ENCODE results near the gene LYSMD1.

Gene LYSMD1

GRCh38 chr1:151133018-151133806 is 32.5 kb downstream of the LYSMD1 start:
- Histone ChIP-seq H3K9me3 (replicated peaks in 1 of 2; ENCODE audit: control insufficient read depth in 2 of 2, insufficient read depth in 1 of 2, low read depth in 1 of 2, low read length in 2 of 2) (no peaks in the 10 kb centered on the region), H2BK5ac (ENCODE audit: low read length) (no peak overlapping the region), H2BK12ac (ENCODE audit: low read length) (peak overlapping the region; percentile 46), H3K36me3 (replicated peaks in 1 of 2; ENCODE audit: control insufficient read depth in 2 of 2, insufficient read depth in 2 of 2, low read length in 2 of 2) (peaks cover 35 to 60% of the 10 kb centered on the region in 2 donors), H3K27ac (replicated peaks; ENCODE audit: low read length) (no peak overlapping the region), H3K27me3 (ENCODE audit: control insufficient read depth in 3 of 3, insufficient read depth in 3 of 3, low read depth in 1 of 3, low read length in 3 of 3) (peaks cover 0 to 27% (median 5%) of the 10 kb centered on the region in 3 experiments), H3K4ac (ENCODE audit: low read length) (no peak overlapping the region), H3K23ac (ENCODE audit: low read depth, low read length, poor library complexity) (peak overlapping the region; percentile 53), H2BK15ac (ENCODE audit: low read length) (peak overlapping the region; percentile 8), H2AFZ (ENCODE audit: low read length) (no peak overlapping the region), H3K79me1 (ENCODE audit: low read depth, low read length) (peaks cover 1% of the 10 kb centered on the region), H2AK5ac (ENCODE audit: low read depth, low read length) (peak overlapping the region; percentile 82), H3K4me1 (ENCODE audit: control insufficient read depth in 2 of 2, insufficient read depth in 1 of 2, low read depth in 1 of 2, low read length in 2 of 2) (peaks cover 0 to 8% of the 10 kb centered on the region in 2 donors), H3K9ac (ENCODE audit: low read depth, low read length, poor library complexity) (peak overlapping the region; percentile 54), H3K14ac (ENCODE audit: low read length) (peak overlapping the region; percentile 42), H3K18ac (ENCODE audit: low read length) (peak overlapping the region; percentile 89), H3K4me3 (ENCODE audit: low read length in 2 of 2) (peak overlapping the region in 1 of 2 donors; percentile 59), H4K8ac (ENCODE audit: low read depth, low read length) (peak overlapping the region; percentile 26), H4K91ac (ENCODE audit: low read depth, low read length, poor library complexity) (no peak overlapping the region), H2BK120ac (ENCODE audit: low read depth, low read length) (no peak overlapping the region), H3K4me2 (ENCODE audit: insufficient read depth, low read length, poor library complexity, severe bottlenecking) (peak overlapping the region; percentile 86)
- DNase-seq (ENCODE audit: low spot score): no peak
- WGBS, 2 donors (ENCODE audit: extremely low coverage in 2 of 2, insufficient read length in 2 of 2, insufficient replicate concordance in 1 of 2): no CpG with 5 or more reads among the region's 65 CpGs

DNA sequence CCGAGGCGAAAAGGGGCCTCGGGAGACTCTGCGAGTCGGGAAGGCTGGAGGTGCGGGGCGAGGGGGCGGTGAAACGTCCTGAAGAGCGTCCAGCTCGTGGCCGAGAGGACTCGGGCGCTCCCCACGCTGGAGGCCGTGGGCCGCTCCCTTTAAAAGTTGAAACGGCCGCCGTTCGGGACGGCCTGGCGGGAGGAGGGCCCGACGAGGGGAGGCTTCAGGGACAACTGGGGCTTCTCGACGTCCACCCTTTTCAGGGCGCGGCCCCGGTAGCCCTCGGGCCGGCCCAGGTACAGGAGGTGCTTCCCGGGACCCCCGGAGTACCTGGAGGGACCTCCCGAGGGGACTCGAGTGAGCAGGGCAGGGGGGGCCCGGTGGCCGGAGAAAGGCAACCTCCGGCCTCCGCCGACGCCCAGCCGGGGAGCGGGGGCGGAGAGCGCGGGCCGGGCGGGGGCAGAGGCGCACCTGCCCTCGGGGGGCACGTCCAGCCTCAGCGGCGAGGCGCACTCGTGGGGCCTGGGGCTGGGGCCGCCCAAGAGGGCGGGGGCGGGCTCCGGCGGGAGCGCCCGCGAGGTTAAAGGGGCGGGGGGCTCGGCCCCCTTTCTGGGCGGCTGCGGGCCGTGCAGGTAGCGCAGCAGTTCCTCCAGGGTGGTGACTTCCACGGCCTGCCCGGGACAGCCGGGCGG is 33.2 kb downstream of the LYSMD1 start:
- no peak for DNase-seq (ENCODE audit: low spot score)
- H3K79me1 ChIP-seq (ENCODE audit: low read depth, low read length): no peaks in the 10 kb centered on the region

DNA sequence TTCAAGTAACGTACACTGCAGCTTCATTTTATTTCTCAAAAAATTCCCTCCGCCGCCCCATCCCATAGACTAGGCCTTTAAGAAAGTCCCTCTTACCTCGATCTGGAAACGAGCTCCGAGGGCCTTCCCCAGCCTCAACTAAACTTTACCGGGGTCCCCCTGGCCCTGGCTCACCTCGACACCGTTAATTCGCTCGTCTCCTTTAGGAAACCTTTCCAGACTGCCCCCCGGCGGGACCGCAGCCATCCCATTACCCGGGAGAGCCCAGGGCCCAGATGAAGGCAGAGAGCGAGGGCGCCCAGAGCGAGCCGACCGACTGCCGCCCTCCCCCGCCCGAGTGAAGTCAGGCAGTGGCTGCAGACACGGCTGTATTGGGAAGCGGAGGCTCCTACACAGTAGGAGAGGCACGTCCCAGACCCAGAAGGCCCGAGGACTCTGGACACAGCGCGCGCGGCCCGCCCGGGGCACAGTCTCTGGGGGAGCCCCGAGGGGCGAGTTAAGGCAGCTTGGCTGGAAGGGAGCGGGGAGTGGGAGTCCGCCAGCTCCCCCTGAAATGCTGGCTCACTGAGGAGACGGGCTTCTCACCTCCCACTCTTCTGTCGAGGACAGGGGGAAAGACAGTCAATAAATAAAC is 33.9 kb downstream of the LYSMD1 start:
- H3K18ac ChIP-seq (ENCODE audit: low read length): peak overlapping the region; percentile 92

More for the DNA sequence above, 33.2 kb downstream of the LYSMD1 start:
- H3K36me3 ChIP-seq (replicated peaks in 1 of 2; ENCODE audit: control insufficient read depth in 2 of 2, insufficient read depth in 2 of 2, low read length in 2 of 2): peaks cover 29 to 52% of the 10 kb centered on the region in 2 donors
- no peak overlapping the region for H2BK120ac ChIP-seq (ENCODE audit: low read depth, low read length)
- peak overlapping the region; percentile 82 for H2AK5ac ChIP-seq (ENCODE audit: low read depth, low read length)
- H3K4me1 ChIP-seq (ENCODE audit: control insufficient read depth in 2 of 2, insufficient read depth in 1 of 2, low read depth in 1 of 2, low read length in 2 of 2): peaks cover 0 to 8% of the 10 kb centered on the region in 2 donors
- no peak overlapping the region for H4K91ac ChIP-seq (ENCODE audit: low read depth, low read length, poor library complexity)
- H3K23ac ChIP-seq (ENCODE audit: low read depth, low read length, poor library complexity): no peak overlapping the region
- no peak overlapping the region for H2BK12ac ChIP-seq (ENCODE audit: low read length)
- H3K4me2 ChIP-seq (ENCODE audit: insufficient read depth, low read length, poor library complexity, severe bottlenecking): peak overlapping the region; percentile 86
- peak overlapping the region; percentile 42 for H3K14ac ChIP-seq (ENCODE audit: low read length)
- H3K9me3 ChIP-seq (replicated peaks in 1 of 2; ENCODE audit: control insufficient read depth in 2 of 2, insufficient read depth in 1 of 2, low read depth in 1 of 2, low read length in 2 of 2): no peaks in the 10 kb centered on the region
- H2AFZ ChIP-seq (ENCODE audit: low read length): no peak overlapping the region
- H3K4ac ChIP-seq (ENCODE audit: low read length): peak overlapping the region; percentile 17
- no peak overlapping the region for H3K9ac ChIP-seq (ENCODE audit: low read depth, low read length, poor library complexity)
- H2BK15ac ChIP-seq (ENCODE audit: low read length): peak overlapping the region; percentile 8
- H3K4me3 ChIP-seq (ENCODE audit: low read length in 2 of 2): no peak overlapping the region
- H3K27ac ChIP-seq (replicated peaks; ENCODE audit: low read length): no peak overlapping the region
- H3K27me3 ChIP-seq (ENCODE audit: control insufficient read depth in 3 of 3, insufficient read depth in 3 of 3, low read depth in 1 of 3, low read length in 3 of 3): peaks cover 0 to 27% (median 5%) of the 10 kb centered on the region in 3 experiments
- H2BK5ac ChIP-seq (ENCODE audit: low read length): no peak overlapping the region
- no CpG with 5 or more reads among the region's 74 CpGs for WGBS, 2 donors (ENCODE audit: extremely low coverage in 2 of 2, insufficient read length in 2 of 2, insufficient replicate concordance in 1 of 2)
- H4K8ac ChIP-seq (ENCODE audit: low read depth, low read length): no peak overlapping the region
- H3K18ac ChIP-seq (ENCODE audit: low read length): peak overlapping the region; percentile 92

More for the DNA sequence above, 33.9 kb downstream of the LYSMD1 start:
- H3K9me3 ChIP-seq (replicated peaks in 1 of 2; ENCODE audit: control insufficient read depth in 2 of 2, insufficient read depth in 1 of 2, low read depth in 1 of 2, low read length in 2 of 2): no peaks in the 10 kb centered on the region
- H3K4me1 ChIP-seq (ENCODE audit: control insufficient read depth in 2 of 2, insufficient read depth in 1 of 2, low read depth in 1 of 2, low read length in 2 of 2): peaks cover 0 to 8% of the 10 kb centered on the region in 2 donors
- no peak overlapping the region for H3K27ac ChIP-seq (replicated peaks; ENCODE audit: low read length)
- H3K27me3 ChIP-seq (ENCODE audit: control insufficient read depth in 3 of 3, insufficient read depth in 3 of 3, low read depth in 1 of 3, low read length in 3 of 3): peaks cover 0 to 27% (median 5%) of the 10 kb centered on the region in 3 experiments
- H2BK120ac ChIP-seq (ENCODE audit: low read depth, low read length): no peak overlapping the region
- no peak overlapping the region for H3K14ac ChIP-seq (ENCODE audit: low read length)
- no peak overlapping the region for H2BK12ac ChIP-seq (ENCODE audit: low read length)
- H2BK5ac ChIP-seq (ENCODE audit: low read length): no peak overlapping the region
- peak overlapping the region; percentile 17 for H3K4ac ChIP-seq (ENCODE audit: low read length)
- no peaks in the 10 kb centered on the region for H3K79me1 ChIP-seq (ENCODE audit: low read depth, low read length)
- no CpG with 5 or more reads among the region's 39 CpGs for WGBS, 2 donors (ENCODE audit: extremely low coverage in 2 of 2, insufficient read length in 2 of 2, insufficient replicate concordance in 1 of 2)
- H3K36me3 ChIP-seq (replicated peaks in 1 of 2; ENCODE audit: control insufficient read depth in 2 of 2, insufficient read depth in 2 of 2, low read length in 2 of 2): peaks cover 26 to 49% of the 10 kb centered on the region in 2 donors
- H2BK15ac ChIP-seq (ENCODE audit: low read length): no peak overlapping the region
- no peak overlapping the region for H2AFZ ChIP-seq (ENCODE audit: low read length)
- H3K4me3 ChIP-seq (ENCODE audit: low read length in 2 of 2): peak overlapping the region in 1 of 2 donors; percentile 62
- peak overlapping the region; percentile 86 for H3K4me2 ChIP-seq (ENCODE audit: insufficient read depth, low read length, poor library complexity, severe bottlenecking)
- H4K8ac ChIP-seq (ENCODE audit: low read depth, low read length): no peak overlapping the region
- H3K23ac ChIP-seq (ENCODE audit: low read depth, low read length, poor library complexity): no peak overlapping the region
- no peak for DNase-seq (ENCODE audit: low spot score)
- peak overlapping the region; percentile 82 for H2AK5ac ChIP-seq (ENCODE audit: low read depth, low read length)
- H3K9ac ChIP-seq (ENCODE audit: low read depth, low read length, poor library complexity): peak overlapping the region; percentile 83
- no peak overlapping the region for H4K91ac ChIP-seq (ENCODE audit: low read depth, low read length, poor library complexity)

All from neuronal stem cell (in vitro differentiated cells).